ENCODE results near the gene DNAI2.
A peak's percentile ranks its signal among the peaks of the same experiment; 100 is the strongest.

DNAI2 gene

DNA sequence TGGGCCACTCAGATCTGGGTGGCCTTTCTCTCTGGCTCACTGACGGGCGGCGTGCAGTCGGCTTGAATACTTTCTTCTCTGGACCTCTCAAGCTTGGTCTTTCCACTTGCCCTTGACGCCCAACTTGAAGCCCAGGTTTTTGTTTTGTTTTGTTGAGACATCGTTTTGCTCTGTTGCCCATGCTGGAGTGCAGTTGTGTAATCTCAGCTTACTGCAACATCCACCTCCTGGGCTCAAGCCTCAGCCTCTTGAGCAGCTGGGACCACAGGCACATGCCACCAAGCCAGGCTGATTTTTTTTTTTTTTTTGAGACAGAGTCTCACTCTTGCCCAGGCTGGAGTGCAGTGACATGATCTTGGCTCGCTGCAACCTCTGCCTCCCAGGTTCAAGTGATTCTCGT lies 29.3 kb downstream of the DNAI2 start:
- Histone ChIP-seq H3K36me3 (ENCODE audit: control insufficient read depth in 4 of 4, insufficient read depth in 4 of 4, low read length in 3 of 4) (no peaks in the 10 kb centered on the region), H3K27ac (ENCODE audit: insufficient read depth in 1 of 2, low read depth in 1 of 2, low read length in 2 of 2, poor library complexity in 1 of 2, severe bottlenecking in 2 of 2) (no peak overlapping the region), H3K4me3 (ENCODE audit: control insufficient read depth in 1 of 7, extremely low read depth in 1 of 7, insufficient read depth in 4 of 7, low read depth in 2 of 7, low read length in 6 of 7) (no peak overlapping the region), H3K4me1 (ENCODE audit: control extremely low read depth in 1 of 4, control insufficient read depth in 4 of 4, insufficient read depth in 4 of 4, low read length in 3 of 4) (peaks cover 0 to 21% (median 15%) of the 10 kb centered on the region in 4 experiments), H3K9me3 (ENCODE audit: control extremely low read depth in 1 of 5, control insufficient read depth in 4 of 5, insufficient read depth in 2 of 5, low read depth in 1 of 5, low read length in 4 of 5) (peaks cover 0 to 4% (median 2%) of the 10 kb centered on the region in 5 experiments), H3K27me3 (replicated peaks in 2 of 5; ENCODE audit: control insufficient read depth in 4 of 5, insufficient read depth in 5 of 5, low read length in 4 of 5) (no peaks in the 10 kb centered on the region)
- 93% methylated on average over 5 of the region's 8 CpGs for WGBS (ENCODE audit: insufficient coverage)
- CTCF ChIA-PET: interaction anchor here (1.0 to 9.3 kb wide), 7 partner anchors 28 to 235 kb away, joined by 3 to 185 read pairs (median 3); partner anchors contain the start of genes BTBD17 and RPL38
- POLR2A ChIA-PET: no interaction called here
- DNase-seq: no peak

DNA sequence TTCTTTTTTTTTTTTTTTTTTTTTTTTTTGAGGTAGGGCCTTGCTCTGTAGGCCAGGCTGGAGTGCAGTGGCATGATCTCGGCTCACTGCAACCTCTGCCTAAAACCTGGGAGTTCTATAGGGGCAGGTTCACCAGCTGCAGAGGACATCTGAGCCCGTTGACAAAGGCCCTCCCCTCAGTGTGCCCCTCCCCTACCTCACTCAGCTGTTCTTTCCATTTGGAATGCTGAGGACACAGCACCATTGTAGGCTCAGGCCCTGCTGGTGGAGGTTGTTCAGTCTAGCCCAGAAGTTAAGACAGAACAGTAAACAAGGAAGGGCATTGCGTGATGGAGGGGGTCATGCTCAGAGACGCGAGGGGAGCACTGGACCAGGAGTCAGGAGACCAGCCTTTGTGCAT lies 30.1 kb downstream of the DNAI2 start:
- WGBS (ENCODE audit: insufficient coverage): 100% methylated on average over 4 of the region's 5 CpGs
- no peak for DNase-seq
- Histone ChIP-seq H3K27ac (ENCODE audit: insufficient read depth in 1 of 2, low read depth in 1 of 2, low read length in 2 of 2, poor library complexity in 1 of 2, severe bottlenecking in 2 of 2) (no peak overlapping the region), H3K27me3 (replicated peaks in 2 of 5; ENCODE audit: control insufficient read depth in 4 of 5, insufficient read depth in 5 of 5, low read length in 4 of 5) (no peaks in the 10 kb centered on the region), H3K9me3 (ENCODE audit: control extremely low read depth in 1 of 5, control insufficient read depth in 4 of 5, insufficient read depth in 2 of 5, low read depth in 1 of 5, low read length in 4 of 5) (peaks cover 0 to 4% (median 2%) of the 10 kb centered on the region in 5 experiments), H3K36me3 (ENCODE audit: control insufficient read depth in 4 of 4, insufficient read depth in 4 of 4, low read length in 3 of 4) (no peaks in the 10 kb centered on the region), H3K4me1 (ENCODE audit: control extremely low read depth in 1 of 4, control insufficient read depth in 4 of 4, insufficient read depth in 4 of 4, low read length in 3 of 4) (peaks cover 0 to 27% (median 17%) of the 10 kb centered on the region in 4 experiments), H3K4me3 (ENCODE audit: control insufficient read depth in 1 of 7, extremely low read depth in 1 of 7, insufficient read depth in 4 of 7, low read depth in 2 of 7, low read length in 6 of 7) (no peak overlapping the region)
- ChIA-PET CTCF (interaction anchor here (0.7 to 9.3 kb wide), 8 partner anchors 8 to 228 kb away, joined by 3 to 185 read pairs (median 6); partner anchors contain the start of gene BTBD17), POLR2A (no interaction called here)

DNA sequence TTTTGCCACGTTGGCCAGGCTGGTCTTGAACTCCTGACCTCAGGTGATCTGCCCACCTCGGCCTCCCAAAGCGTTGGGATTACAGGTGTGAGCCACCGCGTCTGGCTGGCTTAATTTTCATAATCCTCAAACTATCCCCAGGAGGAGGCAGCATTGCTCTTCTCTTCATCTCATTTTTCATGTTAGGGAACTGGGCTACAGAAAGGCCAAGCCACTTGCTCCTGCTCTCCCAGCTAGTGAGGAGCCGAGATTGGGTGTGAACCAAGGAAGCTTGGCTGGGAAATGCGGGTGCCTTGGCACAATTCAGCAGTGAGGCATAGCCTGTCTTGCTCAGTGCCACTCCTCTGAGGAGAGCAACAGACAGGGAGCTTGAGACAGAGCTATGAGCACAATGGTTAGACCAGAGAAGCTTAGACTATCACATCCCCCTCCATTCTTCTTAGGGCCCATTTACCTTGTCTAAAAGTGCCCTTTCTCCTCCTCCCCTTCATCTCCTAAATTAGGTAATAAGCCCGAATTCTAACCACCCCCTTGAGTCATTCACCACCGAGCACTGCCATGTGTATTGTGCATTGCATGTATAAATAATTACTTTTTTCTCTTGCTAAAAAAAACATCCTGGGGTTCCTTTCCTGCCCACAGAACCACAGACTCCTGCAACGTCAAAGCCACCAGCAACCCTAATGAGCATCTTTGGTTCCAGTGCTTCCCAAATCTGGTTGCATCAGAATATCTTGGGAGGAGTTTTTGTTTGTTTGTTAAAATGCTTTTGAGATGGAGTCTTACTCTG lies 32.0 kb downstream of the DNAI2 start:
- no peaks in the 10 kb centered on the region for H3K27me3 ChIP-seq (replicated peaks in 2 of 5; ENCODE audit: control insufficient read depth in 4 of 5, insufficient read depth in 5 of 5, low read length in 4 of 5)
- no peak overlapping the region for H3K4me3 ChIP-seq (ENCODE audit: control insufficient read depth in 1 of 7, extremely low read depth in 1 of 7, insufficient read depth in 4 of 7, low read depth in 2 of 7, low read length in 6 of 7)
- DNase-seq: peak; percentile 47 to 72 (median 65)
- H3K27ac ChIP-seq (ENCODE audit: insufficient read depth in 1 of 2, low read depth in 1 of 2, low read length in 2 of 2, poor library complexity in 1 of 2, severe bottlenecking in 2 of 2): no peak overlapping the region
- peaks cover 0 to 4% (median 2%) of the 10 kb centered on the region in 5 experiments for H3K9me3 ChIP-seq (ENCODE audit: control extremely low read depth in 1 of 5, control insufficient read depth in 4 of 5, insufficient read depth in 2 of 5, low read depth in 1 of 5, low read length in 4 of 5)
- POLR2A ChIA-PET: no interaction called here
- 71% methylated on average over 6 of the region's 10 CpGs for WGBS (ENCODE audit: insufficient coverage)
- H3K36me3 ChIP-seq (ENCODE audit: control insufficient read depth in 4 of 4, insufficient read depth in 4 of 4, low read length in 3 of 4): no peaks in the 10 kb centered on the region
- CTCF ChIA-PET: interaction anchor here (0.9 to 9.3 kb wide), 15 partner anchors 9 to 297 kb away, joined by 3 to 185 read pairs (median 4); partner anchors contain the start of gene BTBD17
- H3K4me1 ChIP-seq (ENCODE audit: control extremely low read depth in 1 of 4, control insufficient read depth in 4 of 4, insufficient read depth in 4 of 4, low read length in 3 of 4): peaks cover 0 to 35% (median 19%) of the 10 kb centered on the region in 4 experiments

DNA sequence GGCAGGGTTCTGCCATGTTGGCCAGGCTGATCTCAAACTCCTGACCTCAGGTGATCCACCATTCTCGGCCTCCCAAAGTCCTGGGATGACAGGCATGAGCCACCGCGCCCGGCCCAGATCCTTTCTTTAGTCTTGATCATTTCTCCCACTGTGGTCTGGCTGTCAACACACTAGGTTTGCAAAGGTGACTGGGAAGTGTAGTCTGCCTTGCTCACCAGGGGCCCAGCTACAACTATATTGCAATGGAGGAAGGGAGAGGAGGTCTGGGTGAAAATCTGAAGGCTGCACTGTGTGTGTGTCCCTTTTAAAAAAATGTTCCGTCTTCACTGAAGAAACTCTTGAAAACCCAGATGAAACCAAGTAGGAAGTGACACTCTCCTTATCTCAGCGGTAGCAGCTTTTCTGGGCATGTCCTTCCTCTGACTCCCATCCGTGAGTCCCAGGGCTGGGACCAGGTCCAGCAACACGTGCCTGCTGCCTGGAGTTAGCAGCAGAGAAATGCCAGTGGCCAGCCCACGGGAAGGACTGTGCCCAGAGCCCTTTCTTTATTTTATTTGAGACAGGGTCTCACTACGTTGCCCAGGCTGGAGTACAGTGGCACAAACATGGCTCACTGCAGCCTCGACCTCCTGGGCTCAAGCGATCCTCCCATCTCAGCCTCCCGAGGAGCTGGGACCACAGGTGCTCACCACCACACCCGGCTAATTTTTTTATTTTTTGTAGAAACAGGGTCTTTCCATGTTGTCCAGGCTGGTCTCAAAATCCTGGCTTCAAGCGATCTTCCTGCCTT lies 34.1 kb downstream of the DNAI2 start:
- WGBS (ENCODE audit: insufficient coverage): 41% methylated on average over 11 of the region's 15 CpGs
- ChIA-PET POLR2A (no interaction called here), CTCF (interaction anchor here (1.1 to 9.3 kb wide), 5 partner anchors 8 to 47 kb away, joined by 3 to 185 read pairs (median 3); partner anchors contain the start of gene BTBD17)
- peak overlapping the region in 1 of 2 experiments; percentile 19 for H3K27ac ChIP-seq (ENCODE audit: insufficient read depth in 1 of 2, low read depth in 1 of 2, low read length in 2 of 2, poor library complexity in 1 of 2, severe bottlenecking in 2 of 2)
- H3K36me3 ChIP-seq (ENCODE audit: control insufficient read depth in 4 of 4, insufficient read depth in 4 of 4, low read length in 3 of 4): no peaks in the 10 kb centered on the region
- H3K4me3 ChIP-seq (ENCODE audit: control insufficient read depth in 1 of 7, extremely low read depth in 1 of 7, insufficient read depth in 4 of 7, low read depth in 2 of 7, low read length in 6 of 7): peak overlapping the region in 1 of 7 experiments; percentile 5
- peaks cover 0 to 32% (median 19%) of the 10 kb centered on the region in 4 experiments for H3K4me1 ChIP-seq (ENCODE audit: control extremely low read depth in 1 of 4, control insufficient read depth in 4 of 4, insufficient read depth in 4 of 4, low read length in 3 of 4)
- H3K9me3 ChIP-seq (ENCODE audit: control extremely low read depth in 1 of 5, control insufficient read depth in 4 of 5, insufficient read depth in 2 of 5, low read depth in 1 of 5, low read length in 4 of 5): peaks cover 0 to 10% (median 8%) of the 10 kb centered on the region in 5 experiments
- peak; percentile 86 to 95 (median 90) for DNase-seq
- no peaks in the 10 kb centered on the region for H3K27me3 ChIP-seq (replicated peaks in 2 of 5; ENCODE audit: control insufficient read depth in 4 of 5, insufficient read depth in 5 of 5, low read length in 4 of 5)

DNA sequence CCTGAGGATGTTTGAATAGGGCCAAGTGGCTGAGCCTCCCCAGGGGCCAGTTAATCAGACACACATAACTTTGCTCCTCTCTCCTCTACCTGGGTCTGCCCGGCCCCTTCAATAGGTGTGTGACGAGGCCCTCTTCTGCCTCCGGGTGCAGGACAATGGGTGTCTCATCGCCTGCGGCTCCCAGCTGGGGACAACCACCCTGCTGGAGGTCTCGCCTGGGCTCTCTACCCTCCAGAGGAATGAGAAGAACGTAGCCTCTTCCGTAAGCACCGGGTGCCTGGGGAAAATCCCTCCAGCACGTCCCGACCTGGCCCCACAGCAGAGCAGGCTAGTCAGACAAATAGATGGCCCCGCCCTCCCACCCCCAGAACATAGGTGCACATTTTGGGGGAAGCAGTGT lies 35.9 kb downstream of the DNAI2 start:
- Histone ChIP-seq H3K4me1 (ENCODE audit: control extremely low read depth in 1 of 4, control insufficient read depth in 4 of 4, insufficient read depth in 4 of 4, low read length in 3 of 4) (peaks cover 0 to 32% (median 19%) of the 10 kb centered on the region in 4 experiments), H3K9me3 (ENCODE audit: control extremely low read depth in 1 of 5, control insufficient read depth in 4 of 5, insufficient read depth in 2 of 5, low read depth in 1 of 5, low read length in 4 of 5) (peaks cover 0 to 10% (median 5%) of the 10 kb centered on the region in 5 experiments), H3K4me3 (ENCODE audit: control insufficient read depth in 1 of 7, extremely low read depth in 1 of 7, insufficient read depth in 4 of 7, low read depth in 2 of 7, low read length in 6 of 7) (no peak overlapping the region), H3K27ac (ENCODE audit: insufficient read depth in 1 of 2, low read depth in 1 of 2, low read length in 2 of 2, poor library complexity in 1 of 2, severe bottlenecking in 2 of 2) (no peak overlapping the region), H3K27me3 (replicated peaks in 2 of 5; ENCODE audit: control insufficient read depth in 4 of 5, insufficient read depth in 5 of 5, low read length in 4 of 5) (no peaks in the 10 kb centered on the region), H3K36me3 (ENCODE audit: control insufficient read depth in 4 of 4, insufficient read depth in 4 of 4, low read length in 3 of 4) (no peaks in the 10 kb centered on the region)
- POLR2A ChIA-PET: no interaction called here
- CTCF ChIA-PET: interaction anchor here (0.7 to 9.3 kb wide), 2 partner anchors 45 to 197 kb away, joined by 4 to 185 read pairs; partner anchors contain the start of gene BTBD17
- WGBS (ENCODE audit: insufficient coverage): 90% methylated on average over 11 of the region's 12 CpGs
- no peak for DNase-seq

DNA sequence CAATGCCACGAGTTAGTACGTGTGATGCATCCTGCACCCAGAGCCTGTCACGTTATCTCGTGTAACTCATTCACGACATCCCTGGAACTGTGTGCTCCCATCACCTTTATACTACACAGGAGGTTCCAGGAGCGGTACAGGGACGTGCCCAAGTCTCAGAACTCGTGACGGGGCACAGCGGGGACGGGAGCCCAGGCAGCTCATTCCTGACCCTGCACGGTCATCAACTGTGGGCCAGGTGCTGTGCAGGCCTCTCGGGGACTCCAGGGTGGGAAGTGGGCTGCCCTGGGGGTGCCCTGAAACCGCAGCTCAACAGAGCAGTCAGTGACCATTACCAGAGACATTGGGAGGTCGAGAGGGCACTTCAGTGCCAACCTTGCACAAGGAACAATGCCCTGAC lies 40.8 kb downstream of the DNAI2 start:
- H3K9me3 ChIP-seq (ENCODE audit: control extremely low read depth in 1 of 5, control insufficient read depth in 4 of 5, insufficient read depth in 2 of 5, low read depth in 1 of 5, low read length in 4 of 5): peaks cover 0 to 6% (median 5%) of the 10 kb centered on the region in 5 experiments
- H3K36me3 ChIP-seq (ENCODE audit: control insufficient read depth in 4 of 4, insufficient read depth in 4 of 4, low read length in 3 of 4): no peaks in the 10 kb centered on the region
- H3K27ac ChIP-seq (ENCODE audit: insufficient read depth in 1 of 2, low read depth in 1 of 2, low read length in 2 of 2, poor library complexity in 1 of 2, severe bottlenecking in 2 of 2): no peak overlapping the region
- ChIA-PET CTCF (interaction anchor here (1.1 to 1.7 kb wide), 3 partner anchors 9 to 47 kb away, joined by 3 to 4 read pairs (median 3); partner anchors contain the start of gene BTBD17), POLR2A (no interaction called here)
- H3K4me3 ChIP-seq (ENCODE audit: control insufficient read depth in 1 of 7, extremely low read depth in 1 of 7, insufficient read depth in 4 of 7, low read depth in 2 of 7, low read length in 6 of 7): no peak overlapping the region
- peaks cover 0 to under 1% (median under 1%) of the 10 kb centered on the region in 4 experiments for H3K4me1 ChIP-seq (ENCODE audit: control extremely low read depth in 1 of 4, control insufficient read depth in 4 of 4, insufficient read depth in 4 of 4, low read length in 3 of 4)
- H3K27me3 ChIP-seq (replicated peaks in 2 of 5; ENCODE audit: control insufficient read depth in 4 of 5, insufficient read depth in 5 of 5, low read length in 4 of 5): peaks cover 0 to 3% (median 0%) of the 10 kb centered on the region in 5 experiments
- DNase-seq: no peak
- 94% methylated on average over 15 of the region's 15 CpGs for WGBS (ENCODE audit: insufficient coverage)
